HCT116 (cell line): Measurements from ENCODE around the gene MPP1. TPM values are rescaled to one million over a fixed set of nuclear protein-coding genes. Genes with fewer than 3 reads are reported as not detected.
"Not testable (repeated sequence)": the region's sequence is repeated elsewhere in the genome, so short reads cannot be mapped to it uniquely, and the experiment has no call there.

Experiments used
- ATAC-seq: fragments of 200-7000 bp; cut with Tn5 transposase; 2 replicates; pipeline ENCODE4 v1.9.1; 2020; ENCODE audit warnings: mild to moderate bottlenecking, moderate library complexity
- BruUV-seq: library from RNA; stranded (reverse); fragments of 400-500 nt; replicated peaks from 2 replicates; lab custom pipeline; 2021; lab: Mats Ljungman, UMichigan
- CTCF ChIA-PET: fragments of 300-600 bp; sonication (Branson Sonifier 250); formaldehyde crosslinking; loops from one replicate; lab custom pipeline; 2021; ENCODE audit warnings: antibody characterized with exemption; lab: Charles Lee
- POLR2A ChIA-PET: fragments of 300-600, 350-600 bp; sonication (Branson Sonifier 250); formaldehyde crosslinking; loops from one replicate; lab custom pipeline; 2021; ENCODE audit warnings: antibody characterized with exemption; lab: Charles Lee
- RAD21 ChIA-PET, 2 experiments: fragments of 300-600 bp; sonication (Branson Sonifier 250); formaldehyde crosslinking; loops; one replicate each; lab custom pipeline; 2023; ENCODE audit warnings: low total read pairs in 2 of 2; ENCODE audit not compliant: uncharacterized antibody in 2 of 2, unreplicated experiment in 2 of 2, low non-redundant PET in 1 of 2; lab: Charles Lee
- DNase-seq: peaks from one replicate; pipeline ENCODE4 v3.0.0-alpha.2; 2010; ENCODE audit warnings: low read depth, low spot score
- H2AFZ ChIP-seq: fragments of 200-600 bp; shearing (Covaris generic), sonication (generic); 2 replicates; pipeline ENCODE4 v1.6.1; 2017; ENCODE audit warnings: low read depth, mixed run types, mixed read lengths, antibody characterized with exemption, low read length; ENCODE audit not compliant: poor library complexity, severe bottlenecking
- H3K27ac ChIP-seq: 2 replicates; pipeline ENCODE4 v1.5.1; 2012; ENCODE audit warnings: low read depth, low read length
- H3K27me3 ChIP-seq: fragments of 200-600 bp; sonication (generic); 2 replicates; pipeline ENCODE4 v1.6.1; 2016; ENCODE audit warnings: mixed run types, low read length, mixed read lengths; ENCODE audit not compliant: insufficient read depth
- H3K36me3 ChIP-seq, 2 experiments: fragments of 200-500 bp in 1 of 2; fragments of 200-600 bp in 1 of 2; sonication (Bioruptor generic) in 1 of 2; sonication (generic) in 1 of 2; 2 replicates each; pipeline versions ENCODE4 v1.5.1 to v1.6.1; 2014 to 2016; ENCODE audit warnings: low read length in 2 of 2, inconsistent platforms in 1 of 2, mixed read lengths in 1 of 2, mixed run types in 1 of 2; ENCODE audit not compliant: insufficient read depth in 2 of 2, control insufficient read depth in 1 of 2
- H3K4me1 ChIP-seq, 2 experiments: fragments of 200-600 bp in 1 of 2; sonication (generic) in 1 of 2; 2 replicates each; pipeline versions ENCODE4 v1.5.1 to v1.6.1; 2012 to 2017; ENCODE audit warnings: low read length in 2 of 2, inconsistent platforms in 1 of 2, mild to moderate bottlenecking in 1 of 2, mixed read lengths in 1 of 2, mixed run types in 1 of 2, moderate library complexity in 1 of 2; ENCODE audit not compliant: insufficient read depth in 2 of 2, control insufficient read depth in 1 of 2
- H3K4me2 ChIP-seq: fragments of 200-600 bp; sonication (generic); 2 replicates; pipeline ENCODE4 v1.6.1; 2017; ENCODE audit warnings: mixed run types, low read length, mixed read lengths
- H3K4me3 ChIP-seq, 2 experiments: fragments of 200-600 bp in 1 of 2; sonication (generic) in 1 of 2; replicated peaks in 1 of 2; 2 replicates each; pipeline ENCODE4 v1.5.1; 2011 to 2016; ENCODE audit warnings: low read length in 2 of 2, control low read depth in 1 of 2, low read depth in 1 of 2, mild to moderate bottlenecking in 1 of 2, mixed read lengths in 1 of 2, mixed run types in 1 of 2
- H3K79me2 ChIP-seq: fragments of 200-600 bp; sonication (generic); 2 replicates; pipeline ENCODE4 v1.6.1; 2017; ENCODE audit warnings: mild to moderate bottlenecking, mixed run types, low read length, moderate library complexity, mixed read lengths; ENCODE audit not compliant: insufficient read depth
- H3K9ac ChIP-seq: fragments of 200-600 bp; sonication (generic); 2 replicates; pipeline ENCODE4 v1.6.1; 2016; ENCODE audit warnings: low read length, mixed read lengths
- H3K9me2 ChIP-seq: fragments of 200-600 bp; sonication (generic), shearing (Covaris generic); 2 replicates; pipeline ENCODE4 v1.6.1; 2017; ENCODE audit warnings: mixed run types, mild to moderate bottlenecking, moderate library complexity; ENCODE audit not compliant: insufficient read depth
- H3K9me3 ChIP-seq, 2 experiments: fragments of 200-500 bp in 1 of 2; fragments of 200-600 bp in 1 of 2; sonication (Bioruptor generic) in 1 of 2; sonication (generic) in 1 of 2; 2 replicates each; pipeline ENCODE4 v1.6.1; 2014 to 2017; ENCODE audit warnings: low read length in 2 of 2, mixed read lengths in 2 of 2, inconsistent platforms in 1 of 2, low read depth in 1 of 2, mild to moderate bottlenecking in 1 of 2, mixed run types in 1 of 2, moderate library complexity in 1 of 2; ENCODE audit not compliant: control insufficient read depth in 1 of 2, insufficient read depth in 1 of 2
- H4K20me1 ChIP-seq: fragments of 200-600 bp; sonication (generic), shearing (Covaris generic); 2 replicates; pipeline ENCODE4 v1.6.1; 2017; ENCODE audit warnings: mixed run types, mild to moderate bottlenecking, moderate library complexity; ENCODE audit not compliant: insufficient read depth
- CEBPB ChIP-seq: IDR thresholded peaks from 2 replicates; pipeline ENCODE4 v1.6.1; 2012; ENCODE audit warnings: low read depth
- EZH2 ChIP-seq: fragments of 200-600 bp; sonication (generic); IDR thresholded peaks from 2 replicates; pipeline ENCODE4 v1.6.1; 2017; ENCODE audit warnings: antibody characterized with exemption, mixed run types
- EZH2phosphoT487 ChIP-seq: fragments of 200-600 bp; IDR thresholded peaks from 2 replicates; pipeline ENCODE4 v1.6.1; 2018; ENCODE audit warnings: antibody characterized with exemption, borderline replicate concordance
- FOSL1 ChIP-seq: IDR thresholded peaks from 2 replicates; pipeline ENCODE4 v1.6.1; 2012; ENCODE audit warnings: low read depth
- JUND ChIP-seq: IDR thresholded peaks from 2 replicates; pipeline ENCODE4 v1.6.1; 2012
- MAX ChIP-seq: IDR thresholded peaks from 2 replicates; pipeline ENCODE4 v1.6.1; 2012
- POLR2A ChIP-seq: IDR thresholded peaks from 2 replicates; pipeline ENCODE4 v1.7.0; 2011; ENCODE audit warnings: borderline replicate concordance; ENCODE audit not compliant: insufficient read depth, insufficient read length; ENCODE audit errors: extremely low read depth
- RAD21 ChIP-seq: IDR thresholded peaks from 2 replicates; pipeline ENCODE4 v1.6.1; 2012; ENCODE audit warnings: low read depth, mild to moderate bottlenecking
- SIN3A ChIP-seq: IDR thresholded peaks from 2 replicates; pipeline ENCODE4 v1.6.1; 2012; ENCODE audit warnings: low read depth
- SP1 ChIP-seq: IDR thresholded peaks from 2 replicates; pipeline ENCODE4 v1.6.1; 2012; ENCODE audit warnings: low read depth
- YY1 ChIP-seq: IDR thresholded peaks from 2 replicates; pipeline ENCODE4 v1.6.1; 2011; ENCODE audit warnings: low read length, low read depth, moderate library complexity, mild to moderate bottlenecking; ENCODE audit not compliant: insufficient replicate concordance; ENCODE audit errors: extremely low read depth
- ZBTB33 ChIP-seq: IDR thresholded peaks from 2 replicates; pipeline ENCODE4 v1.6.1; 2011; ENCODE audit warnings: mild to moderate bottlenecking, low read length, moderate library complexity; ENCODE audit not compliant: insufficient replicate concordance; ENCODE audit errors: extremely low read depth
- ZNF274 ChIP-seq: fragments of 200-500 bp; sonication (Bioruptor generic); IDR thresholded peaks from 2 replicates; pipeline ENCODE4 v1.6.1; 2014; ENCODE audit warnings: mild to moderate bottlenecking, low read depth, low read length, inconsistent platforms
- intact Hi-C: fragments of 100-400 bp; cut with micrococcal nuclease; formaldehyde crosslinking; loops from 2 replicates; pipeline ENCODE4 v1.10.0; 2022
- total RNA-seq: library from RNA; stranded (reverse); gene quantifications from one replicate; pipeline ENCODE4 v1.2.1, GENCODE V29; 2021; ENCODE audit not compliant: unreplicated experiment

MPP1 gene
- total RNA-seq, 1 experiment from 2014 or later, result 13.1 TPM

- ChIA-PET CTCF (no interaction called here), RAD21 (no interaction called here), POLR2A (no interaction called here)
- Histone ChIP-seq H3K27me3 (no peaks in the 10 kb centered on the region), H3K4me2 (no peak overlapping the region), H2AFZ (no peak overlapping the region), H3K27ac (no peak overlapping the region), H3K9ac (no peak overlapping the region), H3K4me1 (no peaks in the 10 kb centered on the region), H3K9me3 (no peaks in the 10 kb centered on the region), H3K79me2 (no peaks in the 10 kb centered on the region), H3K9me2 (no peaks in the 10 kb centered on the region), H4K20me1 (no peaks in the 10 kb centered on the region), H3K4me3 (no peak overlapping the region), H3K36me3 (no peaks in the 10 kb centered on the region)
- no peak for DNase-seq
- no peak for ATAC-seq
- TF ChIP-seq CEBPB, result no peak
- no peak for TF ChIP-seq EZH2
- no peak for TF ChIP-seq YY1
- no peak for TF ChIP-seq SIN3A
- TF ChIP-seq JUND, result no peak
- TF ChIP-seq POLR2A, result no peak
- no peak for TF ChIP-seq RAD21
- intact Hi-C loops, result no loop called here
- BruUV-seq, result no TSS peak
Observed at GRCh38 chrX:154828016-154828408, 22.7 kb upstream of the MPP1 start.

- no peak for DNase-seq
- Histone ChIP-seq H3K9ac (no peak overlapping the region), H3K79me2 (no peaks in the 10 kb centered on the region), H3K27me3 (no peaks in the 10 kb centered on the region), H3K36me3 (no peaks in the 10 kb centered on the region), H2AFZ (no peak overlapping the region), H3K4me3 (no peak overlapping the region), H3K9me2 (no peaks in the 10 kb centered on the region), H4K20me1 (no peaks in the 10 kb centered on the region), H3K9me3 (no peaks in the 10 kb centered on the region), H3K4me2 (no peak overlapping the region), H3K4me1 (no peaks in the 10 kb centered on the region), H3K27ac (no peak overlapping the region)
- CTCF ChIA-PET, result no interaction called here
- TF ChIP-seq MAX, result no peak
- TF ChIP-seq EZH2, result no peak
- TF ChIP-seq EZH2phosphoT487, result no peak
- TF ChIP-seq ZBTB33, result no peak
- no peak for TF ChIP-seq SP1
- no peak for TF ChIP-seq ZNF274
- no peak for TF ChIP-seq POLR2A
- TF ChIP-seq FOSL1, result no peak
- RAD21 ChIA-PET, result no interaction called here
- POLR2A ChIA-PET, result no interaction called here
- ATAC-seq, result no peak
- intact Hi-C loops, result no loop called here
- BruUV-seq, result no TSS peak
Observed at GRCh38 chrX:154827194-154828015, 22.1 kb upstream of the MPP1 start.

DNA sequence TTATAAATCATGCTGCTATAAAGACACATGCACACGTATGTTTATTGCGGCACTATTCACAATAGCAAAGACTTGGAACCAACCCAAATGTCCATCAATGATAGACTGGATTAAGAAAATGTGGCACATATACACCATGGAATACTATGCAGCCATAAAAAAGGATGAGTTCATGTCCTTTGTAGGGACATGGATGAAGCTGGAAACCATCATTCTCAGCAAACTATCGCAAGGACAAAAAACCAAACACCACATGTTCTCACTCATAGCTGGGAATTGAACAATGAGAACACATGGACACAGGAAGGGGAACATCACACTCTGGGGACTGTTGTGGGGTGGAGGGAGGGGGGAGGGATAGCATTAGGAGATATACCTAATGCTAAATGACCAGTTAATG, 20.3 kb upstream of the MPP1 start:
- RAD21 ChIA-PET, H3K36me3 ChIP-seq, H3K4me1 ChIP-seq, DNase-seq, H3K9ac ChIP-seq, intact Hi-C loops, POLR2A ChIA-PET, H4K20me1 ChIP-seq, CTCF ChIA-PET, H3K4me3 ChIP-seq, H3K4me2 ChIP-seq, H3K9me3 ChIP-seq, H3K79me2 ChIP-seq, H3K27ac ChIP-seq, BruUV-seq, H2AFZ ChIP-seq, ATAC-seq, H3K27me3 ChIP-seq, H3K9me2 ChIP-seq: not testable (repeated sequence)
